Mononuclear cell (primary cell): ENCODE measurements around the gene KCNMA1. TPM values are rescaled to one million over a fixed set of nuclear protein-coding genes. Genes with fewer than 3 reads are reported as not detected.

ENCODE experiments used
- H3K27me3 ChIP-seq: 2 replicates; pipeline ENCODE4 v1.6.0; 2011; ENCODE audit warnings: low read length, control low read depth; ENCODE audit not compliant: insufficient read depth
- H3K4me1 ChIP-seq: 2 replicates; pipeline ENCODE4 v1.5.1; 2011; ENCODE audit warnings: mild to moderate bottlenecking, low read length, control low read depth; ENCODE audit not compliant: insufficient read depth
- H3K4me3 ChIP-seq: 2 replicates; pipeline ENCODE4 v1.5.1; 2011; ENCODE audit warnings: mild to moderate bottlenecking, low read length, moderate library complexity
- H3K9me3 ChIP-seq: 2 replicates; pipeline ENCODE4 v1.5.1; 2011; ENCODE audit warnings: low read depth, mild to moderate bottlenecking, control low read depth, low read length
- total RNA-seq: library from RNA; depleted of rRNA; stranded (reverse); fragments of >200 nt; gene quantifications from one replicate; pipeline ENCODE4 v1.2.3, GENCODE V29; 2012

Gene KCNMA1
- total RNA-seq, 1 donor: 0.42 TPM

GRCh38 chr10:77158666-77159065 lies 478.9 kb downstream of the KCNMA1 start:
- Histone ChIP-seq H3K9me3 (no peaks in the 10 kb centered on the region), H3K4me1 (no peaks in the 10 kb centered on the region), H3K4me3 (no peak overlapping the region), H3K27me3 (no peaks in the 10 kb centered on the region)

DNA sequence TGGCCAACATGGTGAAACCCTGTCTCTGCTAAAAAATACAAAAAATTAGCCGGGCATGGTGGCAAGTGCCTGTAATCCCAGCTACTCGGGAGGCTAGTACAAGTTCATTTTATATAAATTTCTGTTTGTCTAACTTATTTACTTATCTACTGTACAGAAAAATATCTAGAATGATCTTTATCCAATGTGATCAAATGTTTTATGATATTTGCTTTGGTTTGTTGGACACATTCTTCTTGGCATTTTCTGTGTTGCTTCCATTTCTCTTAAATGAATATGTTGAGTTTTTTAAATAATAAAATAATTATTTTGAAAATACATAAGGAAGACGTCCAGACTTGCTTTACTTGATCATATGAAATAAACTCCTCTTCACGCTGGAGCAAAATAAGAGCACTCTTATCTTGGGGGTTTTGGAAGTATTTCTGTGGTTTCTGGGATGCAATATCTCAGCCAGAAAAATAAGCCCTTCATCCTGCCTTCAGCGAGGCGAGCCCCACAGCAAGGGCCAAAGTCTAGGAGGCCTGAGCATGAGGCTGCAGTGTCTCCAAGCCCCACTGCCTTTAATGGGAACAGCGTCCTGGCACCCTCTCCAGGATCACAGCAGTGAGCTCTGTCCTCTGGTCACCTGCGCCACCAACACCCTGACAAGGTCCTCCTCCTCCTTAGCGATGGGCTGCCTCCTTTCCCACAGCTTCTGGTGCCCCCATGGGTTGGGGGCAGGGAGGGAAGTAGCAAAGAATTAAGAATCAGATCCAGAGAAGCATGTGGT lies 480.2 kb downstream of the KCNMA1 start:
- Histone ChIP-seq H3K4me1 (no peaks in the 10 kb centered on the region), H3K4me3 (no peak overlapping the region), H3K27me3 (no peaks in the 10 kb centered on the region), H3K9me3 (no peaks in the 10 kb centered on the region)

GRCh38 chr10:77156406-77156879 lies 481.2 kb downstream of the KCNMA1 start:
- Histone ChIP-seq H3K4me1 (no peaks in the 10 kb centered on the region), H3K4me3 (no peak overlapping the region), H3K9me3 (no peaks in the 10 kb centered on the region), H3K27me3 (no peaks in the 10 kb centered on the region)

DNA sequence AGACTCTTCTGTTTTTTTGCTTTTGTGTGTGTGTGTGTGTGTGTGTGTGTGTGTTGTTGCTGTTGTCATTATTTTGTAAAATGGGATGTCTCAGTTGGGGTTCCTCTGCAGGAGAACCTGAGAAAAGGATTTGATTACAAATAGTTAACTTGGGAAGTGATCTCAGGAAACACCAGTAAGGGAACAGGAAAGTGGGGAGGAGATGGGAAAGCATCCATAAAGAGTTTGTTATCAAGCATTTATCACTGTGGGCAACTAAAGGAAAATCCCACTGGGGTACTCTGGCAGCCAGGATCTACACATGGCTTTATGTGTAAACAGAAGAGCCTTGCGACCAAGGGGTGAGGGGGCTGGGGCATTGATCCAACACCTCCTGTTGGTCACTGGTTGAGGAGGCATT lies 485.4 kb downstream of the KCNMA1 start:
- Histone ChIP-seq H3K9me3 (no peaks in the 10 kb centered on the region), H3K4me3 (no peak overlapping the region), H3K4me1 (no peaks in the 10 kb centered on the region), H3K27me3 (no peaks in the 10 kb centered on the region)

GRCh38 chr10:77151408-77151807 lies 486.2 kb downstream of the KCNMA1 start:
- Histone ChIP-seq H3K4me1 (no peaks in the 10 kb centered on the region), H3K27me3 (no peaks in the 10 kb centered on the region), H3K9me3 (no peaks in the 10 kb centered on the region), H3K4me3 (no peak overlapping the region)

GRCh38 chr10:77149706-77150105 lies 487.9 kb downstream of the KCNMA1 start:
- H3K9me3 ChIP-seq: no peaks in the 10 kb centered on the region

GRCh38 chr10:77149001-77149400 lies 488.6 kb downstream of the KCNMA1 start:
- Histone ChIP-seq H3K4me1 (peaks cover 6% of the 10 kb centered on the region), H3K4me3 (no peak overlapping the region), H3K9me3 (no peaks in the 10 kb centered on the region)

More at GRCh38 chr10:77149706-77150105, 487.9 kb downstream of the KCNMA1 start:
- Histone ChIP-seq H3K27me3 (no peaks in the 10 kb centered on the region), H3K4me3 (no peak overlapping the region), H3K4me1 (peaks cover 4% of the 10 kb centered on the region)

DNA sequence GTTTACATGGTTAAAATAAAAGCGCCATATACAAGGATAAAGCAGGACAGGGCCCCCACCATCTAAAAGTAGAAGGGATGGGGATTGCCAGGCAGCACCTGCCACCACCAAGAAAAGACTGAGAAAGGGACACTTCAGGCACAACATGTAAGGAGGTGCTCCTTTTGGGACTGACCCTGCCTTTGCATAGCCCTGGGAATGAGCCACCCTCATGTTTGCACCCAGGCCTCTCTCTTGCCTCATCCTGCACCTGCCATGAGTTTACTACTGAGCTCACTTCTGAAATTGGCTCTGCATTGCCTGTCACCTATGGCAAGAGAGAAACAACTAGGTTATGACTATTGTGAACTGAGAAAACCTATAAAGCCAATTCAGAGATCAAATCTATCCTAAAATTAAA lies 489.7 kb downstream of the KCNMA1 start:
- Histone ChIP-seq H3K27me3 (no peaks in the 10 kb centered on the region), H3K4me1 (peaks cover 6% of the 10 kb centered on the region), H3K9me3 (no peaks in the 10 kb centered on the region), H3K4me3 (no peak overlapping the region)

More at GRCh38 chr10:77149001-77149400, 488.6 kb downstream of the KCNMA1 start:
- H3K27me3 ChIP-seq: no peaks in the 10 kb centered on the region

DNA sequence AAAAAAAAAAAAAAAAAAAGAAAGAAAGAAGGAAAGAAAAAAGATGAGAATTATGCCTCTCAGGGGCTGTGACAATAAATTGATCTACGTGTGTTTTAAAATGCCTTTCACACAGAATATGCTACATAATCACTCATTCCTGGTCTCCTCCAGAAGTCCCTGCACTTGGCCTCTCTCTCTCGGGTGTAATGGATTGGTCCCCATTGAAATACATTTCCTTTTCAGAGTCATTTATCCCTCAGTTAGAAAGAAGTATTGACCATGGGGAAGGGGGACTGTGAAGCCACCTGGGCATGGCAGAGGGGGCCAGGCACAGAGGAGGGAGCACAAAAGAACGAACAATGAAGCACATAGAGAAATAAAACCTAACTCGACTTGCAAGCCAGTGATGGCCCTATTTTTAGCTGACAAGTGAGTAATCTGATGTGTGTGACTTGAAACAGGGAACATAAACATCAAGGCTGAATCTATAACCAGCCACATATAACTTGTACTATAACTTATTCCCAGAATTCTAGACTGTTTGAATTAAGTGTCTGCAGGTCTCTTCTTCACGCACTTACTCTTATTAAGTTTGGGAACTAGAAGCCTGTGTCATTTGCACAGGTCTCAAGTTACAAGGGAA lies 490.8 kb downstream of the KCNMA1 start:
- no peak overlapping the region for H3K4me3 ChIP-seq
- H3K27me3 ChIP-seq: no peaks in the 10 kb centered on the region
- peaks cover 6% of the 10 kb centered on the region for H3K4me1 ChIP-seq
- H3K9me3 ChIP-seq: no peaks in the 10 kb centered on the region

- Histone ChIP-seq H3K27me3 (no peaks in the 10 kb centered on the region), H3K4me3 (no peak overlapping the region), H3K9me3 (no peaks in the 10 kb centered on the region), H3K4me1 (peaks cover 6% of the 10 kb centered on the region)
Observed at GRCh38 chr10:77144656-77145055, 493.0 kb downstream of the KCNMA1 start.

DNA sequence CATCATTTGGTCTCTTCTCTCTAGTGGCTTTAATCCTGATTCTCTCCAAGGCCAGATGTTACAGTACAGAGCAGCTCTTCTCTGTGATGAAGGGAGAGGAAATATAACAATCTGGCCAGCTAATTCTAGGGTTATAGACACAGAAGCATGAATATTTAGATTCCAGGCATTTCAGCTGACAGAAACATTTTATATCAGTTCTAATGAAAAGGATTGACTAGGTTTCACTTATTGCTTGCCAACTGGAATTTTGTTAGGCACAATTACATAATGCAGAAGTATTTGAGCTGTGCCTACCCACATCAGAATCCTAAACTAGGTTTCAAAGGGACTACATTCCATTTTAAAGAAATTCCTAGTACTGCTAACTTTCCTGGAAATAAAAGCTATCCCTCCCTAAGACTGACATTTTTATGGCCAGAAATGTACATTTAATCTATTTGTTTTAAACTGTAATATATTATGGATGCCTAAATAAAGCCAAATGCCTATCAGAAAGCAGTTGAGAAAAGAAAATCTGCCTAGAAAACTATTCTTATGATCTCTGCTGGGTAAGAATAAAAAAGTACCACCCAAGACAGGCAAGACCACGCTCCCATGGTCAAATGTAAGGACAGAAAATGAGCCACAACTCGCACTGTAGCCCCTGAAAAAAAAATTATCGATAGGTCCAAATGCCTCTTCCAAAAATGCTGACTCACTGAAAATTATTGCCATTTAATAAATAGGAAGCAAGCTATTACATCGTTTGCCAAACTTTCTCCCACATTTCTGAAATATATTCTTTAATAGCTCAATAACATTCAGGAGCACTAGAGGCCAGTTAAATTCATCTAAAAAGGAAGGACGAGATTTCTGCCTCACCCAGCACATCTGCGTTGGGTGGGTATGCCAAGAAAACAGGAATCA lies 498.1 kb downstream of the KCNMA1 start:
- H3K4me1 ChIP-seq: no peaks in the 10 kb centered on the region
- no peaks in the 10 kb centered on the region for H3K9me3 ChIP-seq
- H3K27me3 ChIP-seq: no peaks in the 10 kb centered on the region
- H3K4me3 ChIP-seq: no peak overlapping the region

DNA sequence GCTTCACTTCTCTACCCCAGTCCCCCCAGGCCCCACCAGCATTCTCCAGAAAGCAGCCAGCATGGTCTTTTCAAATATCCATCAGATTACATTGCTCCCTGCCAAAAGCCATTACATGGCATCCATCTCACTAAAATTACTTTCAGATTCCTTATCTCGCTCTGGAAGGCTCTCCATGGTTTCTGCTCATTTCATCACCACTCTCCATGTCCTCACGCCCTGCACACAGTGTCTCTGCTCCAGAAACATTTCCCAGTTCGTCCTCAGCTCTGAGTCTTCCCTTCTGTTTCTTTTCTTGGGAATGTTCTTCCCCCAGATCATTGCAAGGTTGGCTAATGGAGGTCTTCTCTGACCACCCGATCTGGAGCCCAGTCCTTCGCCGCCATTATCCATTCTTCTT lies 499.1 kb downstream of the KCNMA1 start:
- Histone ChIP-seq H3K27me3 (no peaks in the 10 kb centered on the region), H3K9me3 (no peaks in the 10 kb centered on the region), H3K4me3 (no peak overlapping the region), H3K4me1 (no peaks in the 10 kb centered on the region)

GRCh38 chr10:77135555-77135954 lies 502.1 kb downstream of the KCNMA1 start:
- Histone ChIP-seq H3K27me3 (no peaks in the 10 kb centered on the region), H3K9me3 (no peaks in the 10 kb centered on the region), H3K4me3 (no peak overlapping the region)

GRCh38 chr10:77131214-77131613 lies 506.4 kb downstream of the KCNMA1 start:
- Histone ChIP-seq H3K4me3 (no peak overlapping the region), H3K27me3 (no peaks in the 10 kb centered on the region), H3K4me1 (no peaks in the 10 kb centered on the region)

More at GRCh38 chr10:77135555-77135954, 502.1 kb downstream of the KCNMA1 start:
- H3K4me1 ChIP-seq: no peaks in the 10 kb centered on the region

DNA sequence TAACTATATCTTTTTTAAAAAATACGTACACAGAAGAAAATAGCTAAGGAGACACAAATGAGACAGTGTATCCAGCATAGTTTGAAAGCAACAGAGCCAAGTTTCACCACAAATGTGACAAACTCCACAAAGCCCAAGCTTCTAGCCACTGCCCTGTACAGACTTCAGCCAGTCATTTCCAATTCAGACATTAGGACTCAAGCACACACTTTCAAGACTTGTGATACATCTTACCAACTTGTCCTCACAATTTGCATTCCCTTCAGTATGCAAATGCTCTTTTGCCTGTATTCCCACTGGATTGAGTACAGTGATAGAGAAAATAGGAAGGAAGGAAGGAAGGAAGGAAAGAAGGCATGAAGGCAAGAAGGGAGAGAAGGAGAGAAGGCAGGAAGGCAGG lies 510.4 kb downstream of the KCNMA1 start:
- Histone ChIP-seq H3K9me3 (no peaks in the 10 kb centered on the region), H3K4me1 (no peaks in the 10 kb centered on the region), H3K27me3 (no peaks in the 10 kb centered on the region), H3K4me3 (no peak overlapping the region)

More at GRCh38 chr10:77131214-77131613, 506.4 kb downstream of the KCNMA1 start:
- no peaks in the 10 kb centered on the region for H3K9me3 ChIP-seq
